ENCODE results near the gene RIPK3.

DNA sequence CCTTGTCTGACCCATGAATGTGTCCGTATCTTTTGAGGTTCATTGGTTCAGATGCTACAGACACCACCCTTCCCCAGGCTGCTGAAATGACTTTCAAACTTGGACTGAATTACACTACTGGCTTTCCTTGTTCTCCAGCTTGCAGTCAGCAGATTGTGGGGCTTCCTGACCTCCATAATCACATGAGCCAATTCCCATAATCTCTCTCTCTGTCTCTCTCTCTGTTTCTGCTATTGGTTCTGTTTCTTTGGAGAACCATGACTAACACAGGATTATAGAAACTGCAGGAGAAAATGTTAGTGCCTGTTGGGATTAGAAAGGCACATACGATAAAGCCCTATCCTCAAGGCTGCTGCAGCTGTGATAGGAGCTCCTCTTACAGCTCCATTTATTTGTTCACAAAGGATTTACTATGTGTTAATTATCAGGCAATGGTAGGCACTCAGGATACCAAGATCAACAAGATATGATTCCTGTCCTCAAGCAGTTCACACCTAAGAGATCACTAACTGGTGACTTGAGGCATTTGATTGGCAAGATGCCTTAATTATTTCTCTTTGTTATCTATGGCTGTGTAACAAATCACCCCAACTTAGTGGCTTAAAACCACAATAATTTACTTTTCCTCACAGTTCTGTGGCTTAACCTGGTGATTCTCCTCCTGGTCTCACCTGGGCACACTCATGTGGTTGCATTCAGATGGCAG, 48.8 kb upstream of the RIPK3 start:
- TF ChIP-seq, protein P1, sequence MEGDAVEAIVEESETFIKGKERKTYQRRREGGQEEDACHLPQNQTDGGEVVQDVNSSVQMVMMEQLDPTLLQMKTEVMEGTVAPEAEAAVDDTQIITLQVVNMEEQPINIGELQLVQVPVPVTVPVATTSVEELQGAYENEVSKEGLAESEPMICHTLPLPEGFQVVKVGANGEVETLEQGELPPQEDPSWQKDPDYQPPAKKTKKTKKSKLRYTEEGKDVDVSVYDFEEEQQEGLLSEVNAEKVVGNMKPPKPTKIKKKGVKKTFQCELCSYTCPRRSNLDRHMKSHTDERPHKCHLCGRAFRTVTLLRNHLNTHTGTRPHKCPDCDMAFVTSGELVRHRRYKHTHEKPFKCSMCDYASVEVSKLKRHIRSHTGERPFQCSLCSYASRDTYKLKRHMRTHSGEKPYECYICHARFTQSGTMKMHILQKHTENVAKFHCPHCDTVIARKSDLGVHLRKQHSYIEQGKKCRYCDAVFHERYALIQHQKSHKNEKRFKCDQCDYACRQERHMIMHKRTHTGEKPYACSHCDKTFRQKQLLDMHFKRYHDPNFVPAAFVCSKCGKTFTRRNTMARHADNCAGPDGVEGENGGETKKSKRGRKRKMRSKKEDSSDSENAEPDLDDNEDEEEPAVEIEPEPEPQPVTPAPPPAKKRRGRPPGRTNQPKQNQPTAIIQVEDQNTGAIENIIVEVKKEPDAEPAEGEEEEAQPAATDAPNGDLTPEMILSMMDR (IDR thresholded peaks at IDR 0.05), result no peak
- TF ChIP-seq CHD2 (IDR thresholded peaks at IDR 0.05; ENCODE audit: low read length, partially characterized antibody), result no peak
- TF ChIP-seq, protein P2, sequence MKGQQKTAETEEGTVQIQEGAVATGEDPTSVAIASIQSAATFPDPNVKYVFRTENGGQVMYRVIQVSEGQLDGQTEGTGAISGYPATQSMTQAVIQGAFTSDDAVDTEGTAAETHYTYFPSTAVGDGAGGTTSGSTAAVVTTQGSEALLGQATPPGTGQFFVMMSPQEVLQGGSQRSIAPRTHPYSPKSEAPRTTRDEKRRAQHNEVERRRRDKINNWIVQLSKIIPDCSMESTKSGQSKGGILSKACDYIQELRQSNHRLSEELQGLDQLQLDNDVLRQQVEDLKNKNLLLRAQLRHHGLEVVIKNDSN (IDR thresholded peaks at IDR 0.05; ENCODE audit: borderline replicate concordance, low read depth), result no peak
- no peak for TF ChIP-seq EP300 (IDR thresholded peaks at IDR 0.05; ENCODE audit: borderline replicate concordance in 1 of 2, low read depth in 1 of 2, low read length in 1 of 2)
- TF ChIP-seq POLR2AphosphoS5 (IDR thresholded peaks at IDR 0.05; ENCODE audit: low read depth, low read length), result no peak
- no peak for TF ChIP-seq SIN3A (IDR thresholded peaks at IDR 0.05; ENCODE audit: borderline replicate concordance, low read depth, low read length)
- TF ChIP-seq TAF1 (IDR thresholded peaks at IDR 0.05; ENCODE audit: borderline replicate concordance, low read depth, low read length), result no peak
- TF ChIP-seq FOSL2 (IDR thresholded peaks at IDR 0.05; ENCODE audit: borderline replicate concordance, low read depth), result no peak
- TF ChIP-seq, protein P3, sequence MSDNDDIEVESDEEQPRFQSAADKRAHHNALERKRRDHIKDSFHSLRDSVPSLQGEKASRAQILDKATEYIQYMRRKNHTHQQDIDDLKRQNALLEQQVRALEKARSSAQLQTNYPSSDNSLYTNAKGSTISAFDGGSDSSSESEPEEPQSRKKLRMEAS (IDR thresholded peaks at IDR 0.05; ENCODE audit: low read depth), result no peak
- TF ChIP-seq FOXM1 (IDR thresholded peaks at IDR 0.05; ENCODE audit: low read depth), result no peak
- no peak for TF ChIP-seq RFX5 (IDR thresholded peaks at IDR 0.05; ENCODE audit: low read length)
- no peak for TF ChIP-seq GABPA (IDR thresholded peaks at IDR 0.05; ENCODE audit: low read depth)

Data from SK-N-SH (cell line).